ENCODE data around the gene ZNF792.
"Not testable (repeated sequence)": the region's sequence is repeated elsewhere in the genome, so short reads cannot be mapped to it uniquely, and the experiment has no call there.

The ZNF792 gene

DNA sequence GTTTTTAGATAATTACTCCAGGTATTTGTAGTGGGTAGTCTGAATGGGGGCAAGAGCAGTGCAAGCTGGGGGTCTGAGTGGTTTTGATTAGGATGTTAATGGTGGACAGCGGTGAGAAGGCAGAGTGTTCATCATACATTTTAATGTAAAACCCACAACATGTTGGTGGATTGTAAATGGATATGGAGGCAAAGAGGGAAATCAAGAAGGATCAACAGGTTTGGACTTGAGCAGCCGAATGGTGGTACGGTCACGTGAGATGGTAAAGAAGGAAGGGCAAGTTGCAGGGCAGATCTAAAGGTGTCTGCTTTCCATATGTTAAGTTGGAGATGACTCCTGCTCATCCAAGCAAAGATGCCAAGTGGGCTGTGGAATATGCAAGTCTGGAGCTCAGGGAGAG lies 27.8 kb downstream of the ZNF792 start:
- no peak for TF ChIP-seq CTCF (IDR thresholded peaks at IDR 0.05; ENCODE audit: low read length, missing control alignments)
- DNase-seq (ENCODE audit: low read depth), result no peak
- no peak overlapping the region for H3K4me3 ChIP-seq (replicated peaks; ENCODE audit: low read depth, low read length)

DNA sequence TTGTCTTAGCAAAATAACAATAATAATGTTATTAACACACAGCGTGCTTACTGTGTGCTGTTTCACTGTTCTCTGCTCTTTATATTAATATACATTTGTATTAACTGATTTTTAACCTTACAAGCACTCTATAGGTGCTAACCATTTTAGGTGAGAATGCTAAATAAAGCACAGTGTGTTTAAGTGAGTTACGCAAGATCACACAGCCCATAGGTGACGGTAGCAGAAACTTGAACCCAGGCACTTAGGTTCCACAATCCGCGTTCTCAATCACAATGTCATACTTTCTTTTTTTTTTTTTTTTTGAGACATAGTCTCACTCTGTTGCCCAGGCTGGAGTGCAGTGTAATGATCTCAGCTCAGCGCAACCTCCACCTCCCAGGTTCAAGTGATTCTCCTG lies 31.5 kb downstream of the ZNF792 start:
- H3K4me3 ChIP-seq (replicated peaks; ENCODE audit: low read depth, low read length), result no peak overlapping the region
- TF ChIP-seq CTCF (IDR thresholded peaks at IDR 0.05; ENCODE audit: low read length, missing control alignments), result no peak
- no peak for DNase-seq (ENCODE audit: low read depth)

DNA sequence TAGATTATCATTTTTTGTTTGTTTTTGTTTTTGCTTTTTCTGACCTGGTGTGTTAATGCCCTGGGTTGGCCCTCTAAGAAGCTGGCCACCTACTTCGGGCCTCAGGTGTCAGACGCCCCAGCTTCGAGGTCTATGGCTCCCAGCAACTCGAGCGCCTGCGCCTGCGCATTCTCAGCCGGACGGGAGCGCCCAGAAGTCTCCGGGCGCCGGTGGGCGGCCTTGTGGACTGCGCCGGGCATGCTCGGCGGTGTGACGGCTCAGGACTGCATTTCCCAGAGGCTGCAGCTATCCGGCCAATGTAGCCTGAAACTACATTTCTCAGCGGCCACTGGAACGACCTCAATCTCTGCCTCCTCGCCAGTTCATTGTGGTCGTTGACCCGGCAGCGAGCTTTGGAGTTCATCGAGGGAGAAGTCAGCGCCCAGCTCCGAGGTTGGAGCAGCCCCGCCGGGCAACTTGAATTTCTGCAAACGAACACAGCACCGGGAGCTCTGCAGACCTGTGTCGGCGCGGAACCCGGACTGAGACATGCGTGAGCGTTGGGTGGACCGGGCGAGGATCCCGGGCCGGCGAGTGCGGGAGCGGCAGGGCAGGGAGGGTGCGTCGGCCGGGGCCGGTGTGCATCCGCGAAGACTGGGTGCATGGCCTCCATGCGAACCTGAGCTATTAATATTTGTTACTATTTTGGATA lies 37.2 kb downstream of the ZNF792 start, which contains the start of gene ZNF30:
Gene ZNF30 (plus strand): TSS at position 219 of the 691 bp plus-strand sequence. CDS start 3,045 bp downstream, outside the sequence.
- H3K4me3 ChIP-seq (replicated peaks; ENCODE audit: low read depth, low read length), result peak within 1 kb of the TSS; percentile 86
- no peak for TF ChIP-seq CTCF (IDR thresholded peaks at IDR 0.05; ENCODE audit: low read length, missing control alignments)
- peak; percentile 94 for DNase-seq (ENCODE audit: low read depth)

DNA sequence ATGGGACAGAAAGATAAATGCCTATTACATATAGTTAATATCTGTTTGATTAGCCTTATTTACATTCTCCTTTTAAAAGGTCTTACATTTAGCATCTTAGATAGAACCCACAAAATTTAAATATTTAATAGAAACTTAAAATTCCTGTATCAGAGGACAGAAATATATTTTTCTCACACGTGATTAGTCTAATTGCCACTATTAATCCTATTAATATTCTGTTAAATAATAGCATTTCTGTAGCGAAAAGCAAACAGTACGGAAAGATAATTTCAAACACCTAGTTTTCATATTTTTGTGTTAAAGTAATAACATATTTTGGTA lies 37.7 kb downstream of the ZNF792 start:
- peak overlapping the region; percentile 86 for H3K4me3 ChIP-seq (replicated peaks; ENCODE audit: low read depth, low read length)
- DNase-seq (ENCODE audit: low read depth), result no peak
- TF ChIP-seq CTCF (IDR thresholded peaks at IDR 0.05; ENCODE audit: low read length, missing control alignments), result no peak

GRCh38 chr19:34925278-34925855 lies 38.7 kb downstream of the ZNF792 start:
- DNase-seq (ENCODE audit: low read depth), result no peak
- no peak overlapping the region for H3K4me3 ChIP-seq (replicated peaks; ENCODE audit: low read depth, low read length)
- TF ChIP-seq CTCF (IDR thresholded peaks at IDR 0.05; ENCODE audit: low read length, missing control alignments), result no peak

DNA sequence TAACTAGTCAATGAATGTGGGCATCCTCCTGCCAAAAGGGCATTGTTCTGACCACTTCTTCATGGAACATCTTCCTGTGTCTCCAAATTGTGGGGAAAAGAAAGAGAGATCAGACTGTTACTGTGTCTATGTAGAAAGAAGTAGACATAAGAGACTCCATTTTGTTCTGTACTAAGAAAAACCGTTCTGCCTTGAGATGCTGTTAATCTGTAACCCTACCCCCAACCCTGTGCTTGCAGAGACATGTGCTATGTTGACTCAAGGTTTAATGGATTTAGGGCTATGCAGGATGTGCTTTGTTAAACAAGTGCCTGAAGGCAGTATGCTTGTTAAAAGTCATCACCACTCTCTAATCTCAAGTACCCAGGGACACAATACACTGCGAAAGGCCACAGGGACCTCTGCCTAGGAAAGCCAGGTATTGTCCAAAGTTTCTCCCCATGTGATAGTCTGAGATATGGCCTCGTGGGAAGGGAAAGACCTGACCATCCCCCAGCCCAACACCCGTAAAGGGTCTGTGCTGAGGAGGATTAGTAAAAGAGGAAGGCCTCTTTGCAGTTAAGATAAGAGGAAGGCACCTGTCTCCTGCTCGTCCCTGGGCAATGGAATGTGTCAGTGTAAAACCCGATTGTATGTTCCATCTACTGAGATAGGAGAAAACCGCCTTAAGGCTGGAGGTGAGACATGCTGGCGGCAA lies 43.8 kb downstream of the ZNF792 start:
- DNase-seq (ENCODE audit: low read depth); H3K4me3 ChIP-seq (replicated peaks; ENCODE audit: low read depth, low read length): not testable (repeated sequence)

DNA sequence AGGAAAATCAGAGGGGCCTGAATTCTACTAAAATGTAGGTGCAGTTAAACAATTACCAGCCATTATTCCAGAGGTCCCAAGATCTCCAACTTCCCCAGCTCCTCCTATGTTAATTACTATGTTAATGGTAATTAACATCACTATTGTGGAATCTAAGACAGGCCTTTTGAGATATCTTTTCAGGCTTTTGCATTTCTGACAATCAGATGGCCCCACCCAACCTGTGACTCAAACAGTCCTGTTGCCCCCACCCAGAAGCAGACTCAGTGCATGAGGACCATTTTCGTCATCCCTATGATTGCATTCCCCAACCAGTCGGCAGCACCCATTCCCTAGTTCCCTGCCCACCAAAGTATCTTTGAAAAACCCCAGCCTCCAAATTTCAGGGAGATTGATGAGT lies 45.8 kb downstream of the ZNF792 start:
- no peak for DNase-seq (ENCODE audit: low read depth)
- H3K4me3 ChIP-seq (replicated peaks; ENCODE audit: low read depth, low read length), result no peak overlapping the region
- no peak for TF ChIP-seq CTCF (IDR thresholded peaks at IDR 0.05; ENCODE audit: low read length, missing control alignments)

GRCh38 chr19:34917144-34917543 lies 46.9 kb downstream of the ZNF792 start:
- H3K4me3 ChIP-seq (replicated peaks; ENCODE audit: low read depth, low read length); DNase-seq (ENCODE audit: low read depth): not testable (repeated sequence)
